AG04450 (cell line): Measurements from ENCODE around the gene SRPRB. TPM values are rescaled to one million over a fixed set of nuclear protein-coding genes. Genes with fewer than 3 reads are reported as not detected.

ENCODE experiments used
- CTCF ChIA-PET: fragments of 300-600, 350-600 bp; formaldehyde crosslinking; extraction: SDS; loops from one replicate; lab custom pipeline; 2022; ENCODE audit warnings: antibody characterized with exemption, inconsistent platforms; lab: Charles Lee
- POLR2A ChIA-PET: fragments of 350-600 bp; formaldehyde crosslinking; extraction: SDS; loops from one replicate; lab custom pipeline; 2021; ENCODE audit warnings: antibody characterized with exemption, inconsistent platforms; lab: Yijun Ruan, JAX
- DNase-seq: peaks from one replicate; pipeline ENCODE4 v3.0.0-alpha.2; 2011; ENCODE audit warnings: low read depth, low spot score
- H3K27ac ChIP-seq: one replicate; pipeline ENCODE4 v1.5.1; 2012; ENCODE audit warnings: low read depth, low read length, control low read depth
- H3K27me3 ChIP-seq: one replicate; pipeline ENCODE4 v1.6.0; 2012; ENCODE audit warnings: low read length; ENCODE audit not compliant: control insufficient read depth, insufficient read depth
- H3K4me3 ChIP-seq: 2 replicates; pipeline ENCODE4 v1.5.1; 2011; ENCODE audit warnings: mild to moderate bottlenecking, low read depth, low read length, control low read depth
- H3K9me3 ChIP-seq: 2 replicates; pipeline ENCODE4 v1.5.1; 2012; ENCODE audit warnings: low read length; ENCODE audit not compliant: control insufficient read depth, insufficient read depth
- polyA minus RNA-seq: library from RNA; depleted of rRNA, polyadenylated mRNA; stranded (reverse); fragments of >200 nt; gene quantifications from 2 replicates; pipeline ENCODE4 v1.2.3, GENCODE V29; 2011; rRNA and poly(A)+ RNA removed
- polyA plus RNA-seq: library from polyadenylated mRNA; depleted of rRNA; stranded (reverse); fragments of >200 nt; gene quantifications from 2 replicates; pipeline ENCODE4 v1.2.3, GENCODE V29; 2011; rRNA removed
- TF ChIP-seq, protein P1 (sequence below): IDR thresholded peaks from 2 replicates; pipeline ENCODE4 v1.5.1; 2011; ENCODE audit warnings: low read depth, low read length, control low read depth, inconsistent platforms

SRPRB gene, protein sequence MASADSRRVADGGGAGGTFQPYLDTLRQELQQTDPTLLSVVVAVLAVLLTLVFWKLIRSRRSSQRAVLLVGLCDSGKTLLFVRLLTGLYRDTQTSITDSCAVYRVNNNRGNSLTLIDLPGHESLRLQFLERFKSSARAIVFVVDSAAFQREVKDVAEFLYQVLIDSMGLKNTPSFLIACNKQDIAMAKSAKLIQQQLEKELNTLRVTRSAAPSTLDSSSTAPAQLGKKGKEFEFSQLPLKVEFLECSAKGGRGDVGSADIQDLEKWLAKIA
- polyA plus RNA-seq (41.8 and 61.6 TPM in 2 replicates), polyA minus RNA-seq (40.7 and 56.5 TPM in 2 replicates)

DNA sequence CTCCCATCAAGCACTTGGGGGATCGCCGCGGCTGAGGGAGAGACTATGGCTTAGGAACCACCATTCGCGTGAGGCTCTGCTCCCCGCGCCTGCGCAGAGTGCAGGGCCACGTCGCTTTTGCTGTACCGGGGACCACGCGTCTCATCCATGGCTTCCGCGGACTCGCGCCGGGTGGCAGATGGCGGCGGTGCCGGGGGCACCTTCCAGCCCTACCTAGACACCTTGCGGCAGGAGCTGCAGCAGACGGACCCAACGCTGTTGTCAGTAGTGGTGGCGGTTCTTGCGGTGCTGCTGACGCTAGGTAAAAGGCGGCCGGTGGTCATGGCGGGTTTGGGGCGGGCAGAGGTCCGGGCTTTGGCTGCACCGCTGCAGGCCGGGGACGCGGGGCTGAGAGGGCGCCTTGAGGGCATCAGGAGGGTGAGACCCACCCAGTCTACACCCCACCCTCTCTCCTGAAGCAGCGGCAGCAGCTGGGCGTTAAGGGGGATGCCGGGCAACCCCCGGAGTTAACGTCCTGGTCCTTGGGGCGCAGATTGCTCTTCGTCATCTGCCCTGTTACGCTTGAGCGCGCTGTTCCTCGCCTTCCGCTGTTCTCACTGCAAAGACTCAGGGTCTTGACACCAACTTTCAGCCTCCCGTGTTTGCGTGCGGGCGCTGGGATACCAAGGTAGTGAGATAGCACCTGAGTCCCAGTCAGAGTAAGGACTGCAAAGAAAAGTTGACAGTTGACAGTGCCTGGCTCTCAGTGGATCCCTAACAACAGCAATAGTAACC, at the start of gene SRPRB:
Gene SRPRB, plus strand, starts transcription at position 114 of the 774 bp plus-strand sequence. Its CDS starts 34 bp downstream, at position 148.
- TF ChIP-seq, protein P1, sequence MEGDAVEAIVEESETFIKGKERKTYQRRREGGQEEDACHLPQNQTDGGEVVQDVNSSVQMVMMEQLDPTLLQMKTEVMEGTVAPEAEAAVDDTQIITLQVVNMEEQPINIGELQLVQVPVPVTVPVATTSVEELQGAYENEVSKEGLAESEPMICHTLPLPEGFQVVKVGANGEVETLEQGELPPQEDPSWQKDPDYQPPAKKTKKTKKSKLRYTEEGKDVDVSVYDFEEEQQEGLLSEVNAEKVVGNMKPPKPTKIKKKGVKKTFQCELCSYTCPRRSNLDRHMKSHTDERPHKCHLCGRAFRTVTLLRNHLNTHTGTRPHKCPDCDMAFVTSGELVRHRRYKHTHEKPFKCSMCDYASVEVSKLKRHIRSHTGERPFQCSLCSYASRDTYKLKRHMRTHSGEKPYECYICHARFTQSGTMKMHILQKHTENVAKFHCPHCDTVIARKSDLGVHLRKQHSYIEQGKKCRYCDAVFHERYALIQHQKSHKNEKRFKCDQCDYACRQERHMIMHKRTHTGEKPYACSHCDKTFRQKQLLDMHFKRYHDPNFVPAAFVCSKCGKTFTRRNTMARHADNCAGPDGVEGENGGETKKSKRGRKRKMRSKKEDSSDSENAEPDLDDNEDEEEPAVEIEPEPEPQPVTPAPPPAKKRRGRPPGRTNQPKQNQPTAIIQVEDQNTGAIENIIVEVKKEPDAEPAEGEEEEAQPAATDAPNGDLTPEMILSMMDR, result no peak
- H3K4me3 ChIP-seq, result peak within 1 kb of the TSS; percentile 96
- DNase-seq, result peak; percentile 77
- H3K27ac ChIP-seq, result peak within 1 kb of the TSS; percentile 39
- no peaks in the 10 kb centered on the region for H3K27me3 ChIP-seq
- H3K9me3 ChIP-seq, result no peaks in the 10 kb centered on the region; the same call in 1 of the 2 replicates
- ChIA-PET POLR2A (interaction anchor here (0.6 kb wide), 1 partner anchor 24 kb away, joined by 4 read pairs; no protein-coding TSS in a partner anchor), CTCF (interaction anchor here (0.8 to 1.5 kb wide), 3 partner anchors 13 to 15 kb away, joined by 3 to 7 read pairs (median 3); no protein-coding TSS in a partner anchor)

DNA sequence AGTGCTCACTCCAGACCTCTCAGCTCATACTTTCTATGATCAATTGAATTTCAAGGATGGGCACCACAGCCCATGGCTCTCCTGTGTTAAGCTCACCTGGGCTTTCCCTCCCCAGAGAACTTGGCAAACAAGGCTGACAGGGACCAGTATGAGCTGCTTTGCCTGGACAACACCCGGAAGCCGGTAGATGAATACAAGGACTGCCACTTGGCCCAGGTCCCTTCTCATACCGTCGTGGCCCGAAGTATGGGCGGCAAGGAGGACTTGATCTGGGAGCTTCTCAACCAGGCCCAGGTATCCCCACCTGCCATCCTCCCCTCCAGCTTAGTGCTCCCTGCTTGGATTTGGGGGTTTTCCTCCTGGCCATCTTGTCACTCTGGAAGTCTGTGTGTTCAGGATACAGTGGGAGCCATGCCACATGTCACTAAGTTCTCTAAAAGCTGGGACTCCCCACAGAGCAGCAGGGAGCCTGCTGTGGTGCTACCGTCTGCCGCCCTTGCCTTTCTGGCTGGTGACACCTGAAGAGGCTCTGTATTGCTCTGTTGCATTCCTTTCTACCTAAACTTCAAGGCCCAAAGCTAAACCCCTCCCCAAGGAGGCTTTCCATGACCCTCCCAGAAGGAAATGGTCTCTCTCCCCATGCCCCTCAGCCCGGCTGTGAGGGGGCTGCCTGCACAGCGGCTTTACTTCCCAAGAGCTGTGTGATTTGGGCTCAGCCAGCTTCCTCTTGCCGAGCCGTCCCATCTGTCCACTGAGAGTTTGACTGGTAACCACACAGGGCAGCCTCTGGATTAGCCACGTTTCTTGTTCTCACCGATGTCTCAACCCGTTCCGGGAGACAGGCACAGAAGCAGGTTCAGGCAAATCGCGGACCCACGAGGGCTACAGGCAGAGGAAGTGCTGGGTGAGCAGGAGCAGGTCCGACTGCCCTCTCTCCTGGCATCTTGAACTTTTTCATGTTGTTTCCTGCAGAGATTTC, 48.6 kb upstream of the SRPRB start:
- ChIA-PET POLR2A (no interaction called here), CTCF (no interaction called here)
- Histone ChIP-seq H3K4me3 (no peak overlapping the region), H3K9me3 (no peaks in the 10 kb centered on the region), H3K27ac (no peak overlapping the region), H3K27me3 (peaks cover 8% of the 10 kb centered on the region)
- DNase-seq, result no peak
- TF ChIP-seq, protein P1, result no peak

DNA sequence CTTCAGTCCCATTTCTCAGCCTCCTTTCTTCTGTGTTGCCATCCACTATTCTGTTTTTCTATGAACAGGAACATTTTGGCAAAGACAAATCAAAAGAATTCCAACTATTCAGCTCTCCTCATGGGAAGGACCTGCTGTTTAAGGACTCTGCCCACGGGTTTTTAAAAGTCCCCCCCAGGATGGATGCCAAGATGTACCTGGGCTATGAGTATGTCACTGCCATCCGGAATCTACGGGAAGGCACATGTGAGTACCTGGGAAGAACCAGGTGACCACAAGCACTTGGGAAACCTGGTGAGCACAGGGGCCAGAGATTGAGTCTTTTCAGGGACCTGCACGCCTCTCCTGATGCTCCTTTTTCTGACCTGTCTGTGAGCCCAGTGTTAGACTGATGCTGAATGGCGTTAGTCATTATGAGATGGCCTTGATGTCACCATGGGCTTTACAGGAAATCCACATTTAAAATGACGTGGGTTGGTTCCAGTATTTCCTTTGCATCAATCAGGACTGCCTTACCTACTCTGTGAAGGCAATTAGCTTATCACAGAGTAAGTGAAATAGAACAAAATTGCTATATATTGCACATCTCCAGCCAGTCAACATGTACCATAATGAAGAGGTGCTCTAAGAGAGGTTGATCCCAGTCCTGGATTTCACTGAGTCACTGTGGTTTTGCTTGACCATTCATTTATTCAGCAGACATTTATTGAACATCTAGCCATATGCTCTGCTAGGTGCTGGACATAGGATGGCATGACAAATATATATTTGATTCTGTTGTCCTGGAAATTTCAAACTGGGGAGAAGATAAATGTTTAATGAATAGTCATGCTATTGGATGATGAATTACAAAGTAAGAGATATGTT, 47.7 kb upstream of the SRPRB start:
- ChIA-PET POLR2A (no interaction called here), CTCF (no interaction called here)

DNA sequence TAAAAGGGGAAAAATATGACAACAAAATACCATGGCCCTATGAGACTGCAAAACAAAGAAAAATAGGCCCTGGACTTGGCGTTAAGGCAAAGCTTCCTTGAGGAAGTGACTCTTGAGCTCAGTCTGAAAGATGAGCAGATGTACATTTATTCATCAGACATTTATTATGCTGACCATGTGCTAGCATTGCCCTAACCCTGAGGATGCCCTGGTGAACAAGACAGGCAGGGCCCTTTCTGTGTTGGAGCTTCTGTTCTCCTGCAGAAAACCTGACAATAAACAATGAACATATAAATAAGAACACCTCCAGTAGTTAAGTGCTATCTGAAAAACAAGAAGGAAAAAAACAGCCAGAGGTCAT, 47.1 kb upstream of the SRPRB start:
- Histone ChIP-seq H3K27me3 (peaks cover 9% of the 10 kb centered on the region), H3K27ac (no peak overlapping the region), H3K4me3 (no peak overlapping the region), H3K9me3 (no peaks in the 10 kb centered on the region)
- no peak for DNase-seq
- ChIA-PET POLR2A (no interaction called here), CTCF (no interaction called here)
- TF ChIP-seq, protein P1, result no peak

More for the DNA sequence above, 47.7 kb upstream of the SRPRB start:
- Histone ChIP-seq H3K4me3 (no peak overlapping the region), H3K9me3 (no peaks in the 10 kb centered on the region), H3K27me3 (peaks cover 8% of the 10 kb centered on the region), H3K27ac (no peak overlapping the region)
- TF ChIP-seq, protein P1, result no peak
- no peak for DNase-seq
